ENCODE results near the gene PNPLA7. TPM values are rescaled to one million over a fixed set of nuclear protein-coding genes. Genes with fewer than 3 reads are reported as not detected.
"Not testable (repeated sequence)": the region's sequence is repeated elsewhere in the genome, so short reads cannot be mapped to it uniquely, and the experiment has no call there.

Gene PNPLA7
- total RNA-seq, result 10 to 100 TPM; 10.9 to 17.8 TPM
- polyA plus RNA-seq (ENCODE audit: insufficient read depth, low read depth, low replicate concordance), result 4.2 TPM
- long read RNA-seq, donor 1, result 0 reads
- long read RNA-seq, donor 2, partial matches to known transcripts, result 117 of 117 reads
- long read RNA-seq, donor 2, other reads (novel, unspliced or antisense), result 0 of 117 reads

- intact Hi-C loops (cut with DNase I; ENCODE audit: low total_unique reads), result no loop called here
- H3K27ac ChIP-seq, result peak within 1 kb of the TSS; percentile 80 to 81
- H3K4me1 ChIP-seq, result peaks cover 9% of the 10 kb centered on the region
- no peaks in the 10 kb centered on the region for H3K36me3 ChIP-seq (ENCODE audit: low read depth, missing control alignments)
- no peaks in the 10 kb centered on the region for H3K27me3 ChIP-seq
- H3K9me3 ChIP-seq, result no peaks in the 10 kb centered on the region
- no peak for TF ChIP-seq CTCF (IDR thresholded peaks at IDR 0.05)
- TF ChIP-seq POLR2A (IDR thresholded peaks at IDR 0.05), result no peak
- DNase-seq, result peak; percentile 93
- 3 to 6% methylated on average over 8 to 12 of the region's 13 CpGs for WGBS, 2 donors
- H3K4me3 ChIP-seq, result peak within 1 kb of the TSS; percentile 71 to 83
Measured at GRCh38 chr9:137550231-137550621, at the start of gene PNPLA7. PNPLA7 (minus strand) TSS chr9:137550402; CDS start chr9:137550197, 205 bp downstream.

GRCh38 chr9:137598943-137599342 is 48.7 kb upstream of the PNPLA7 start:
- Histone ChIP-seq H3K4me1 (no peaks in the 10 kb centered on the region), H3K9me3 (no peaks in the 10 kb centered on the region), H3K4me3 (no peak overlapping the region), H3K27ac (no peak overlapping the region), H3K27me3 (no peaks in the 10 kb centered on the region), H3K36me3 (ENCODE audit: low read depth, missing control alignments) (no peaks in the 10 kb centered on the region)
- no peak for TF ChIP-seq POLR2A (IDR thresholded peaks at IDR 0.05)
- TF ChIP-seq CTCF (IDR thresholded peaks at IDR 0.05), result no peak
- intact Hi-C loops (cut with DNase I; ENCODE audit: low total_unique reads), result no loop called here
- WGBS, 2 donors, result 80 to 82% methylated on average over 8 of the region's 8 CpGs
- DNase-seq, result no peak

- H3K36me3 ChIP-seq (ENCODE audit: low read depth, missing control alignments); H3K27me3 ChIP-seq; H3K4me1 ChIP-seq; H3K27ac ChIP-seq; H3K4me3 ChIP-seq; DNase-seq; intact Hi-C loops (cut with DNase I; ENCODE audit: low total_unique reads); H3K9me3 ChIP-seq: not testable (repeated sequence)
- WGBS, 2 donors, result 96 to 98% methylated on average over 7 of the region's 7 CpGs
Measured at GRCh38 chr9:137596577-137596976, 46.4 kb upstream of the PNPLA7 start.

- Histone ChIP-seq H3K36me3 (ENCODE audit: low read depth, missing control alignments) (no peaks in the 10 kb centered on the region), H3K4me3 (no peak overlapping the region), H3K4me1 (peaks cover 9% of the 10 kb centered on the region), H3K27ac (no peak overlapping the region), H3K27me3 (no peaks in the 10 kb centered on the region), H3K9me3 (no peaks in the 10 kb centered on the region)
- no peak for DNase-seq
- WGBS, 2 donors, result 82 to 91% methylated on average over 12 of the region's 12 CpGs
- TF ChIP-seq POLR2A (IDR thresholded peaks at IDR 0.05) (no peak), CTCF (IDR thresholded peaks at IDR 0.05) (no peak)
- intact Hi-C loops (cut with DNase I; ENCODE audit: low total_unique reads), result no loop called here
Measured at GRCh38 chr9:137593176-137593575, 43.0 kb upstream of the PNPLA7 start.

GRCh38 chr9:137592767-137593166 is 42.6 kb upstream of the PNPLA7 start:
- no peak overlapping the region for H3K4me3 ChIP-seq
- no peaks in the 10 kb centered on the region for H3K36me3 ChIP-seq (ENCODE audit: low read depth, missing control alignments)
- H3K9me3 ChIP-seq, result no peaks in the 10 kb centered on the region
- DNase-seq, result no peak
- H3K4me1 ChIP-seq, result peaks cover 9% of the 10 kb centered on the region
- intact Hi-C loops (cut with DNase I; ENCODE audit: low total_unique reads), result no loop called here
- TF ChIP-seq CTCF (IDR thresholded peaks at IDR 0.05) (no peak), POLR2A (IDR thresholded peaks at IDR 0.05) (no peak)
- WGBS, 2 donors, result 77 to 87% methylated on average over 3 to 7 of the region's 7 CpGs
- no peak overlapping the region for H3K27ac ChIP-seq
- no peaks in the 10 kb centered on the region for H3K27me3 ChIP-seq
